Measurements from ENCODE around the gene DESI1. TPM values are rescaled to one million over a fixed set of nuclear protein-coding genes. Genes with fewer than 3 reads are reported as not detected.

Gene DESI1
- total RNA-seq, 1 experiment from 2014 or later: 30.2 TPM

- no peak overlapping the region for H3K4ac ChIP-seq (ENCODE audit: low read depth, low read length)
- no peaks in the 10 kb centered on the region for H3K9me3 Mint-ChIP-seq
- H4K91ac ChIP-seq (ENCODE audit: insufficient read length, low read depth, low read length): no peak overlapping the region
- no peak overlapping the region for H3K18ac ChIP-seq (ENCODE audit: insufficient read length, low read depth, low read length)
- H3K79me2 ChIP-seq (ENCODE audit: insufficient read depth, low read length): no peaks in the 10 kb centered on the region
- H3K27me3 ChIP-seq (ENCODE audit: insufficient read depth, low read length): no peaks in the 10 kb centered on the region
- no peak overlapping the region for H2AK5ac ChIP-seq (ENCODE audit: insufficient read length, low read length)
- no peak overlapping the region for H2BK12ac ChIP-seq (ENCODE audit: insufficient read length, low read depth, low read length)
- H2BK20ac ChIP-seq (ENCODE audit: low read depth, low read length, poor library complexity, severe bottlenecking): no peak overlapping the region
- no peak overlapping the region for H3K56ac ChIP-seq (ENCODE audit: insufficient read length, low read depth, low read length)
- no peak overlapping the region for H3K4me3 Mint-ChIP-seq
- H3K4me2 ChIP-seq (ENCODE audit: insufficient read depth, insufficient read length, low read length): no peak overlapping the region
- H4K20me1 ChIP-seq (ENCODE audit: control insufficient read depth, insufficient read depth, insufficient read length): no peaks in the 10 kb centered on the region
- H3K36me3 Mint-ChIP-seq (ENCODE audit: insufficient read depth in 1 of 3, low read depth in 3 of 3): peaks cover 0 to 18% (median 4%) of the 10 kb centered on the region in 3 experiments; a peak in 4 of 7 replicates
- H2AFZ ChIP-seq (ENCODE audit: low read length): no peak overlapping the region
- H3K27me3 Mint-ChIP-seq (ENCODE audit: low read depth): peaks cover 2% of the 10 kb centered on the region; the same call in 1 of the 2 replicates
- H2BK120ac ChIP-seq (ENCODE audit: low read depth, low read length, poor library complexity, severe bottlenecking): no peak overlapping the region
- no peaks in the 10 kb centered on the region for H3K23me2 ChIP-seq (ENCODE audit: insufficient read length, low read depth, low read length, poor library complexity, severe bottlenecking)
- no peak overlapping the region for H4K5ac ChIP-seq (ENCODE audit: insufficient read length, low read depth, low read length)
- 0 out of 2 replicates have a peak, but pooled peaks cover 2% of the 10 kb centered on the region for H3K4me1 ChIP-seq (ENCODE audit: insufficient read depth, low read length)
- H3K9ac ChIP-seq (ENCODE audit: extremely low read depth, insufficient read length, low read length): no peak overlapping the region
- H3K27ac Mint-ChIP-seq: peak overlapping the region in 1 of 3 experiments; percentile 39; a peak in 1 of 7 replicates
- H3K4me1 Mint-ChIP-seq: peaks cover 0 to 4% of the 10 kb centered on the region in 2 experiments; a peak in 2 of 4 replicates
- H3K27ac ChIP-seq (ENCODE audit: insufficient read length, low read depth, low read length): no peak overlapping the region
- H3K79me1 ChIP-seq (ENCODE audit: insufficient read depth, low read depth, low read length, poor library complexity, severe bottlenecking): no peaks in the 10 kb centered on the region
- H3K23ac ChIP-seq (ENCODE audit: insufficient read length, low read depth, low read length): no peak overlapping the region
- no peak for TF ChIP-seq CTCF (conservative IDR thresholded peaks at IDR 0.05)
- H3T11ph ChIP-seq (ENCODE audit: low read length): no peak overlapping the region
- H2BK15ac ChIP-seq (ENCODE audit: low read depth, low read length): no peak overlapping the region
- H2BK5ac ChIP-seq (ENCODE audit: insufficient read length, low read length): no peak overlapping the region
- no peak for DNase-seq
- H3K14ac ChIP-seq (ENCODE audit: insufficient read depth, low read length): no peak overlapping the region
- no peak overlapping the region for H4K8ac ChIP-seq (replicated peaks; ENCODE audit: insufficient read length, low read depth, low read length)
- no peaks in the 10 kb centered on the region for H3K9me3 ChIP-seq (ENCODE audit: control insufficient read depth, low read depth, low read length)
- WGBS (ENCODE audit: extremely low coverage, insufficient read length, low lambda C conversion rate): no CpG with 5 or more reads among the region's 8 CpGs
These were observed 42.7 kb downstream of the DESI1 start for GRCh38 chr22:41578114-41578513.

All from H9 (cell line).